HEK293 (cell line): Measurements from ENCODE around the gene NR3C1.

Experiments used
- CTCF ChIA-PET: fragments of 350-600 bp; formaldehyde crosslinking; extraction: SDS; loops from one replicate; lab custom pipeline; 2021; ENCODE audit warnings: antibody characterized with exemption; lab: Yijun Ruan, JAX
- POLR2A ChIA-PET: fragments of 300-600 bp; formaldehyde crosslinking; extraction: SDS; loops from one replicate; lab custom pipeline; 2020; ENCODE audit warnings: antibody characterized with exemption, inconsistent platforms; lab: Yijun Ruan, JAX
- H3K27ac ChIP-seq: fragments of 200-500 bp; sonication (Bioruptor generic); 2 replicates; pipeline ENCODE4 v1.5.1; 2014; ENCODE audit warnings: low read depth, low read length, control low read depth, inconsistent platforms; ENCODE audit errors: extremely low read depth
- H3K36me3 ChIP-seq, 2 experiments: fragments of 200-500 bp in 1 of 2; sonication (Bioruptor generic) in 1 of 2; 1 replicate in 1 of 2; 2 replicates in 1 of 2; pipeline ENCODE4 v1.5.1; 2014 to 2017; ENCODE audit warnings: inconsistent platforms in 2 of 2, low read length in 2 of 2; ENCODE audit not compliant: control insufficient read depth in 2 of 2, insufficient read depth in 1 of 2
- H3K4me1 ChIP-seq: fragments of 200-500 bp; sonication (Bioruptor generic); 2 replicates; pipeline ENCODE4 v1.5.1; 2014; ENCODE audit warnings: mild to moderate bottlenecking, low read length, inconsistent platforms; ENCODE audit not compliant: control insufficient read depth, insufficient read depth
- H3K4me3 ChIP-seq: 2 replicates; pipeline ENCODE4 v1.5.1; 2011; ENCODE audit warnings: low read depth, mild to moderate bottlenecking, control low read depth, low read length, moderate library complexity
- H3K9me3 ChIP-seq: fragments of 200-500 bp; sonication (Bioruptor generic); 2 replicates; pipeline ENCODE4 v1.5.1; 2014; ENCODE audit warnings: low read depth, low read length, inconsistent platforms; ENCODE audit not compliant: control insufficient read depth, insufficient read depth
- ATF2 ChIP-seq: fragments of 450-650 bp; formaldehyde crosslinking; IDR thresholded peaks from 2 replicates; pipeline ENCODE4 v1.5.1; 2016; ENCODE audit warnings: missing biosample characterization, missing genetic modification characterization, low read depth
- GLI2 ChIP-seq: fragments of 450-650 bp; formaldehyde crosslinking; IDR thresholded peaks from 2 replicates; pipeline ENCODE4; 2017; ENCODE audit warnings: missing biosample characterization, missing genetic modification characterization, low read depth, borderline replicate concordance
- HOXC10 ChIP-seq: sonication (generic); formaldehyde crosslinking; IDR thresholded peaks from 2 replicates; pipeline ENCODE4 v1.8.1; 2023; ENCODE audit warnings: mild to moderate bottlenecking, missing genetic modification reagents
- KLF8 ChIP-seq: fragments of 450-650 bp; formaldehyde crosslinking; IDR thresholded peaks from 2 replicates; pipeline ENCODE4 v1.5.1; 2016; ENCODE audit warnings: missing biosample characterization, missing genetic modification characterization
- PRDM1 ChIP-seq: fragments of 450-650 bp; formaldehyde crosslinking; IDR thresholded peaks from 2 replicates; pipeline ENCODE4; 2016; ENCODE audit warnings: missing biosample characterization, missing genetic modification characterization
- RBAK ChIP-seq: fragments of 450-650 bp; formaldehyde crosslinking; IDR thresholded peaks from 2 replicates; pipeline ENCODE4 v1.5.1; 2016; ENCODE audit warnings: missing biosample characterization, missing genetic modification characterization
- REPIN1 ChIP-seq: fragments of 450-650 bp; formaldehyde crosslinking; IDR thresholded peaks from 2 replicates; pipeline ENCODE4 v1.5.1; 2017; ENCODE audit warnings: missing biosample characterization, missing genetic modification characterization, low read depth
- TCF7L2 ChIP-seq: IDR thresholded peaks from 2 replicates; pipeline ENCODE4 v1.6.1; 2011; ENCODE audit warnings: low read depth, mild to moderate bottlenecking, inconsistent platforms, low read length, moderate library complexity, borderline replicate concordance
- ZBTB21 ChIP-seq: fragments of 450-650 bp; formaldehyde crosslinking; IDR thresholded peaks from 2 replicates; pipeline ENCODE4 v1.5.1; 2017; ENCODE audit warnings: missing biosample characterization, missing genetic modification characterization
- ZBTB48 ChIP-seq: fragments of 450-650 bp; formaldehyde crosslinking; IDR thresholded peaks from 2 replicates; pipeline ENCODE4 v1.5.1; 2016; ENCODE audit warnings: missing biosample characterization, missing genetic modification characterization
- ZNF138 ChIP-seq: fragments of 450-650 bp; formaldehyde crosslinking; IDR thresholded peaks from 2 replicates; pipeline ENCODE4 v1.5.1; 2016; ENCODE audit warnings: missing biosample characterization, missing genetic modification characterization, borderline replicate concordance
- ZNF18 ChIP-seq: fragments of 450-650 bp; formaldehyde crosslinking; IDR thresholded peaks from 2 replicates; pipeline ENCODE4 v1.5.1; 2016; ENCODE audit warnings: missing biosample characterization, missing genetic modification characterization
- ZNF214 ChIP-seq: fragments of 450-650 bp; formaldehyde crosslinking; IDR thresholded peaks from 2 replicates; pipeline ENCODE4 v1.5.1; 2017; ENCODE audit warnings: missing biosample characterization, mild to moderate bottlenecking, missing genetic modification characterization, borderline replicate concordance
- ZNF324 ChIP-seq: fragments of 450-650 bp; formaldehyde crosslinking; IDR thresholded peaks from 2 replicates; pipeline ENCODE4 v1.5.1; 2016; ENCODE audit warnings: missing biosample characterization, missing genetic modification characterization
- ZNF404 ChIP-seq: fragments of 450-650 bp; formaldehyde crosslinking; IDR thresholded peaks from 2 replicates; pipeline ENCODE4 v1.5.1; 2017; ENCODE audit warnings: missing biosample characterization, missing genetic modification characterization
- ZNF416 ChIP-seq: fragments of 450-650 bp; formaldehyde crosslinking; IDR thresholded peaks from 2 replicates; pipeline ENCODE4 v1.5.1; 2016; ENCODE audit warnings: missing biosample characterization, missing genetic modification characterization
- ZNF48 ChIP-seq: fragments of 450-650 bp; formaldehyde crosslinking; IDR thresholded peaks from 2 replicates; pipeline ENCODE4 v1.5.1; 2016; ENCODE audit warnings: missing biosample characterization, missing genetic modification characterization
- ZNF529 ChIP-seq: fragments of 450-650 bp; formaldehyde crosslinking; IDR thresholded peaks from 2 replicates; pipeline ENCODE4 v1.5.1; 2017; ENCODE audit warnings: missing genetic modification characterization, missing biosample characterization; ENCODE audit not compliant: insufficient replicate concordance
- ZNF530 ChIP-seq: fragments of 450-650 bp; formaldehyde crosslinking; IDR thresholded peaks from 2 replicates; pipeline ENCODE4 v1.5.1; 2016; ENCODE audit warnings: low read depth, missing biosample characterization, missing genetic modification characterization
- ZNF560 ChIP-seq: fragments of 450-650 bp; formaldehyde crosslinking; IDR thresholded peaks from 2 replicates; pipeline ENCODE4 v1.5.1; 2017; ENCODE audit warnings: missing biosample characterization, missing genetic modification characterization, borderline replicate concordance
- ZNF623 ChIP-seq: fragments of 450-650 bp; formaldehyde crosslinking; IDR thresholded peaks from 2 replicates; pipeline ENCODE4 v1.5.1; 2016; ENCODE audit warnings: missing biosample characterization, missing genetic modification characterization
- ZNF624 ChIP-seq: fragments of 450-650 bp; formaldehyde crosslinking; IDR thresholded peaks from 2 replicates; pipeline ENCODE4 v1.5.1; 2017; ENCODE audit warnings: missing biosample characterization, missing genetic modification characterization
- ZNF629 ChIP-seq: fragments of 450-650 bp; formaldehyde crosslinking; IDR thresholded peaks from 2 replicates; pipeline ENCODE4 v1.5.1; 2017; ENCODE audit warnings: missing biosample characterization, missing genetic modification characterization
- ZNF639 ChIP-seq: fragments of 450-650 bp; formaldehyde crosslinking; IDR thresholded peaks from 2 replicates; pipeline ENCODE4 v1.5.1; 2016; ENCODE audit warnings: missing biosample characterization, missing genetic modification characterization
- ZNF664 ChIP-seq: fragments of 450-650 bp; formaldehyde crosslinking; IDR thresholded peaks from 2 replicates; pipeline ENCODE4 v1.5.1; 2016; ENCODE audit warnings: missing biosample characterization, missing genetic modification characterization
- ZNF701 ChIP-seq: fragments of 450-650 bp; formaldehyde crosslinking; IDR thresholded peaks from 2 replicates; pipeline ENCODE4 v1.5.1; 2016; ENCODE audit warnings: missing biosample characterization, missing genetic modification characterization
- ZNF791 ChIP-seq: fragments of 450-650 bp; formaldehyde crosslinking; IDR thresholded peaks from 2 replicates; pipeline ENCODE4 v1.5.1; 2016; ENCODE audit warnings: missing biosample characterization, missing genetic modification characterization
- ZNF830 ChIP-seq: fragments of 450-650 bp; IDR thresholded peaks from 2 replicates; pipeline ENCODE4 v1.5.0; 2018; ENCODE audit warnings: missing biosample characterization, missing genetic modification characterization, low read depth, mild to moderate bottlenecking, moderate library complexity
- TF ChIP-seq, protein P1 (sequence below): fragments of 450-650 bp; formaldehyde crosslinking; IDR thresholded peaks from 2 replicates; pipeline ENCODE4 v1.5.1; 2016; ENCODE audit warnings: missing biosample characterization, missing genetic modification characterization

NR3C1 gene

DNA sequence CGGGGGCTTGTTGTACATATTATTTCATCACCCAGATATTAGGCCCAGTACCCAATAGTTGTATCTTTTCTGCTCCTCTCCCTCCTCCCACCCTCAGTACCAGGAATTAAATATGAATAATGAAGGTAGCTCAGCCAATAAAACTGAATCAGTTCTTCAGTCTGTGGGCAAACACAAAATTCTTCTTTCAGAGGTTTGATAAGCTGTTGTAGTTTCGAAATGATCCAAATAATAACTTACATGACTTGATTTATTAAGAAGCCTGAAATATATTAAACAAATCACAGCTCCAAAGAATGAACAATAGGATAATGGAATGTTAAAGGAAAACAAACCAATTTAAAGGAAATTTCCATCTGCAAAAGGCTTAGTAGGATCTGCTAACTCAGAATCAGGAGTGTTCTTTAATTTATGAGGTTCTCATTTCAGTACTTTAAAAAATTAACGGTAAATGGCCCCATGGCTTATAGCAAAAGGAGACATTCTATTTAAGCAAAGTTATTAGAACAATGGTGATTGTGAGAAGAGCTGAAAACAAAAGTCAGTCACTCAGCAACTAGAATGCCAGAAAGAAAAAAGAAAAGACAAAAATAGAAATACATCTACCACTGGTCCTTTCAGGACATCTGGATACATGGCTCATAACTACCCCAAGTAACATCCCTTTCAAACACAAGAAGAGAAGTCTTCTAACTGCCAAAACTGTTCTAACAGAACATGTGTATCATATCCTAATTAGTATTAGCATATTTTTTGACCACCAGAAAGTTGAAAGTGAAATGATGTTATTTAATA, 62.4 kb downstream of the NR3C1 start:
- ChIA-PET CTCF (interaction anchor here (0.6 to 0.7 kb wide), 2 partner anchors 484 to 1280 kb away, joined by 3 read pairs; no protein-coding TSS in a partner anchor), POLR2A (no interaction called here)
- Histone ChIP-seq H3K4me1 (peaks cover 16% of the 10 kb centered on the region), H3K9me3 (no peaks in the 10 kb centered on the region; the same call in 1 of the 2 replicates), H3K36me3 (no peaks in the 10 kb centered on the region), H3K4me3 (no peak overlapping the region), H3K27ac (no peak overlapping the region)
- TF ChIP-seq ZNF324 (tag by site-specific recombination) (no peak), RBAK (tag by site-specific recombination) (no peak), ZNF664 (tag by site-specific recombination) (no peak), ZNF48 (tag by site-specific recombination) (no peak), ZNF830 (tag by site-specific recombination) (no peak), REPIN1 (no peak), ZNF530 (no peak), ZNF639 (tag by site-specific recombination) (no peak), ZNF18 (tag by site-specific recombination) (no peak), ZNF701 (tag by site-specific recombination) (no peak), ZNF529 (tag by site-specific recombination) (no peak), ZNF560 (tag by site-specific recombination) (no peak), ZBTB48 (tag by site-specific recombination) (no peak), ZNF624 (tag by site-specific recombination) (no peak), TCF7L2 (no peak)

DNA sequence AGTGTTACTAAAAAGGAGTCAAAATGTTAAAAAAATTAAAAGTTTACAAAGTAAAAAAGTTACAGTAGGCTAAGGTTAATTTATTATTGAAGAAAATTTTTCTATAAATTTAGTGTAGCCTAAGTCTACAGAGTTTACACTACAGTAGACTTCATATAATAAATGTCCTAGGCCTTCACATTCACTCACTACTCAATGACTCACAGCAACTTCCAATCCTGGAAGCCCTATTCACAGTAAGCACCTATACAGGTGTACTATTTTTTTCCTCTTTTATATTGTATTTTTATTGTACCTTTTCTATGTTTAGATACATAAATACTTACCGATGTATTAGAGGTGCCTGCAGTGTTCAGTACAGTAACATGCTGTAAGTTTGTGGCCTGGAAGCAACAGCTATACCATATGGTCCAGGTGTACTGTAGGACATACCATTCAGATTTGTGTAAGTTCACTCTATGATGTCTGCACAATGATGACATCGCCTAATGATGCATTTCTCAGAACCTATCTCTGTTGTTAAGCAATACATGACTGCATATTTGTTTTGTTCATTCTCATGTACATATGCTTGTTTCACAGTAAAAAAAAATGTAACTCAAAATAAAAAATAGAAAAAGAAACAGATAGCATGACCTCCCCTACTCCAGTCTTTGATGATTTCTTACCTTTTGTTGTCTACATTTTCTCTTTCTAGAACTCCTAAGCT, 64.7 kb downstream of the NR3C1 start:
- Histone ChIP-seq H3K9me3 (no peaks in the 10 kb centered on the region; the same call in 1 of the 2 replicates), H3K27ac (no peak overlapping the region), H3K4me3 (no peak overlapping the region), H3K4me1 (peaks cover 16% of the 10 kb centered on the region), H3K36me3 (no peaks in the 10 kb centered on the region)
- CTCF ChIA-PET = interaction anchor here (0.8 kb wide), 1 partner anchor 9 kb away, joined by 4 read pairs; no protein-coding TSS in a partner anchor
- POLR2A ChIA-PET = no interaction called here
- TF ChIP-seq ZNF138 (no peak), KLF8 (no peak), ZNF629 (tag by site-specific recombination) (peak; percentile 91), ZNF214 (tag by site-specific recombination) (no peak), ZNF530 (no peak), ZBTB21 (tag by site-specific recombination) (peak; percentile 71), ATF2 (tag by site-specific recombination) (peak; percentile 79), GLI2 (tag by site-specific recombination) (no peak), ZNF416 (no peak), TCF7L2 (no peak), ZNF791 (no peak), ZNF623 (tag by site-specific recombination) (no peak), HOXC10 (no peak), ZNF404 (no peak), PRDM1 (no peak)
- TF ChIP-seq, protein P1, sequence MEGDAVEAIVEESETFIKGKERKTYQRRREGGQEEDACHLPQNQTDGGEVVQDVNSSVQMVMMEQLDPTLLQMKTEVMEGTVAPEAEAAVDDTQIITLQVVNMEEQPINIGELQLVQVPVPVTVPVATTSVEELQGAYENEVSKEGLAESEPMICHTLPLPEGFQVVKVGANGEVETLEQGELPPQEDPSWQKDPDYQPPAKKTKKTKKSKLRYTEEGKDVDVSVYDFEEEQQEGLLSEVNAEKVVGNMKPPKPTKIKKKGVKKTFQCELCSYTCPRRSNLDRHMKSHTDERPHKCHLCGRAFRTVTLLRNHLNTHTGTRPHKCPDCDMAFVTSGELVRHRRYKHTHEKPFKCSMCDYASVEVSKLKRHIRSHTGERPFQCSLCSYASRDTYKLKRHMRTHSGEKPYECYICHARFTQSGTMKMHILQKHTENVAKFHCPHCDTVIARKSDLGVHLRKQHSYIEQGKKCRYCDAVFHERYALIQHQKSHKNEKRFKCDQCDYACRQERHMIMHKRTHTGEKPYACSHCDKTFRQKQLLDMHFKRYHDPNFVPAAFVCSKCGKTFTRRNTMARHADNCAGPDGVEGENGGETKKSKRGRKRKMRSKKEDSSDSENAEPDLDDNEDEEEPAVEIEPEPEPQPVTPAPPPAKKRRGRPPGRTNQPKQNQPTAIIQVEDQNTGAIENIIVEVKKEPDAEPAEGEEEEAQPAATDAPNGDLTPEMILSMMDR = no peak
